ENCODE data around the gene MCU. TPM values are rescaled to one million over a fixed set of nuclear protein-coding genes. Genes with fewer than 3 reads are reported as not detected.

MCU gene
- polyA plus RNA-seq, 1 donor, result 41.6 TPM

GRCh38 chr10:72816565-72816964, 124.6 kb downstream of the MCU start:
- Histone ChIP-seq H3K4me1 (ENCODE audit: control insufficient read depth, insufficient read depth, low read length) (peaks cover 5% of the 10 kb centered on the region), H3K36me3 (ENCODE audit: control insufficient read depth, insufficient read depth, low read length) (no peaks in the 10 kb centered on the region), H3K27ac (ENCODE audit: low read length) (no peak overlapping the region), H3K27me3 (ENCODE audit: control insufficient read depth, insufficient read depth, low read length) (no peaks in the 10 kb centered on the region), H3K9me3 (ENCODE audit: control insufficient read depth, low read depth, low read length) (no peaks in the 10 kb centered on the region), H3K4me3 (ENCODE audit: low read length) (no peak overlapping the region)
- WGBS (ENCODE audit: insufficient coverage, low lambda C conversion rate), result no CpG with 5 or more reads among the region's 1 CpG
- no peak for DNase-seq

- DNase-seq, result no peak
- no peaks in the 10 kb centered on the region for H3K36me3 ChIP-seq (ENCODE audit: control insufficient read depth, insufficient read depth, low read length)
- peak overlapping the region; percentile 47 for H3K27ac ChIP-seq (ENCODE audit: low read length)
- no peak overlapping the region for H3K4me3 ChIP-seq (ENCODE audit: low read length)
- peaks cover 5% of the 10 kb centered on the region for H3K4me1 ChIP-seq (ENCODE audit: control insufficient read depth, insufficient read depth, low read length)
- H3K9me3 ChIP-seq (ENCODE audit: control insufficient read depth, low read depth, low read length), result no peaks in the 10 kb centered on the region
- no CpG with 5 or more reads among the region's 2 CpGs for WGBS (ENCODE audit: insufficient coverage, low lambda C conversion rate)
- no peaks in the 10 kb centered on the region for H3K27me3 ChIP-seq (ENCODE audit: control insufficient read depth, insufficient read depth, low read length)
Measured at GRCh38 chr10:72818076-72818475, 126.1 kb downstream of the MCU start.

GRCh38 chr10:72819053-72819452, 127.1 kb downstream of the MCU start:
- 100% methylated on average over 1 of the region's 1 CpG for WGBS (ENCODE audit: insufficient coverage, low lambda C conversion rate)
- H3K27ac ChIP-seq (ENCODE audit: low read length), result no peak overlapping the region
- DNase-seq, result no peak
- H3K4me3 ChIP-seq (ENCODE audit: low read length), result no peak overlapping the region
- no peaks in the 10 kb centered on the region for H3K36me3 ChIP-seq (ENCODE audit: control insufficient read depth, insufficient read depth, low read length)
- no peaks in the 10 kb centered on the region for H3K27me3 ChIP-seq (ENCODE audit: control insufficient read depth, insufficient read depth, low read length)
- peaks cover 5% of the 10 kb centered on the region for H3K4me1 ChIP-seq (ENCODE audit: control insufficient read depth, insufficient read depth, low read length)
- no peaks in the 10 kb centered on the region for H3K9me3 ChIP-seq (ENCODE audit: control insufficient read depth, low read depth, low read length)

GRCh38 chr10:72821606-72822005, 129.7 kb downstream of the MCU start:
- Histone ChIP-seq H3K4me1 (ENCODE audit: control insufficient read depth, insufficient read depth, low read length) (peaks cover 5% of the 10 kb centered on the region), H3K4me3 (ENCODE audit: low read length) (no peak overlapping the region), H3K36me3 (ENCODE audit: control insufficient read depth, insufficient read depth, low read length) (no peaks in the 10 kb centered on the region), H3K27me3 (ENCODE audit: control insufficient read depth, insufficient read depth, low read length) (no peaks in the 10 kb centered on the region), H3K27ac (ENCODE audit: low read length) (no peak overlapping the region), H3K9me3 (ENCODE audit: control insufficient read depth, low read depth, low read length) (no peaks in the 10 kb centered on the region)
- DNase-seq, result no peak
- WGBS (ENCODE audit: insufficient coverage, low lambda C conversion rate), result no CpG with 5 or more reads among the region's 2 CpGs

- DNase-seq, result no peak
- Histone ChIP-seq H3K27ac (ENCODE audit: low read length) (no peak overlapping the region), H3K9me3 (ENCODE audit: control insufficient read depth, low read depth, low read length) (no peaks in the 10 kb centered on the region), H3K27me3 (ENCODE audit: control insufficient read depth, insufficient read depth, low read length) (no peaks in the 10 kb centered on the region), H3K4me1 (ENCODE audit: control insufficient read depth, insufficient read depth, low read length) (peaks cover 5% of the 10 kb centered on the region), H3K36me3 (ENCODE audit: control insufficient read depth, insufficient read depth, low read length) (no peaks in the 10 kb centered on the region), H3K4me3 (ENCODE audit: low read length) (no peak overlapping the region)
- WGBS (ENCODE audit: insufficient coverage, low lambda C conversion rate), result 100% methylated on average over 1 of the region's 4 CpGs
Measured at GRCh38 chr10:72822342-72822986, 130.5 kb downstream of the MCU start.

- no peaks in the 10 kb centered on the region for H3K9me3 ChIP-seq (ENCODE audit: control insufficient read depth, low read depth, low read length)
- no peak for DNase-seq
- H3K27ac ChIP-seq (ENCODE audit: low read length), result no peak overlapping the region
- H3K27me3 ChIP-seq (ENCODE audit: control insufficient read depth, insufficient read depth, low read length), result no peaks in the 10 kb centered on the region
- H3K4me1 ChIP-seq (ENCODE audit: control insufficient read depth, insufficient read depth, low read length), result no peaks in the 10 kb centered on the region
- H3K36me3 ChIP-seq (ENCODE audit: control insufficient read depth, insufficient read depth, low read length), result no peaks in the 10 kb centered on the region
- no peak overlapping the region for H3K4me3 ChIP-seq (ENCODE audit: low read length)
Measured at GRCh38 chr10:72825163-72825562, 133.2 kb downstream of the MCU start.

- Histone ChIP-seq H3K9me3 (ENCODE audit: control insufficient read depth, low read depth, low read length) (no peaks in the 10 kb centered on the region), H3K4me1 (ENCODE audit: control insufficient read depth, insufficient read depth, low read length) (no peaks in the 10 kb centered on the region), H3K27me3 (ENCODE audit: control insufficient read depth, insufficient read depth, low read length) (no peaks in the 10 kb centered on the region), H3K27ac (ENCODE audit: low read length) (no peak overlapping the region), H3K36me3 (ENCODE audit: control insufficient read depth, insufficient read depth, low read length) (no peaks in the 10 kb centered on the region), H3K4me3 (ENCODE audit: low read length) (no peak overlapping the region)
- DNase-seq, result no peak
Measured at GRCh38 chr10:72826346-72826745, 134.4 kb downstream of the MCU start.

GRCh38 chr10:72828294-72828693, 136.4 kb downstream of the MCU start:
- no peaks in the 10 kb centered on the region for H3K9me3 ChIP-seq (ENCODE audit: control insufficient read depth, low read depth, low read length)
- H3K36me3 ChIP-seq (ENCODE audit: control insufficient read depth, insufficient read depth, low read length), result no peaks in the 10 kb centered on the region
- H3K27me3 ChIP-seq (ENCODE audit: control insufficient read depth, insufficient read depth, low read length), result no peaks in the 10 kb centered on the region
- H3K4me3 ChIP-seq (ENCODE audit: low read length), result no peak overlapping the region
- H3K4me1 ChIP-seq (ENCODE audit: control insufficient read depth, insufficient read depth, low read length), result no peaks in the 10 kb centered on the region
- H3K27ac ChIP-seq (ENCODE audit: low read length), result no peak overlapping the region
- no peak for DNase-seq

GRCh38 chr10:72830625-72831024, 138.7 kb downstream of the MCU start:
- H3K27me3 ChIP-seq (ENCODE audit: control insufficient read depth, insufficient read depth, low read length), result no peaks in the 10 kb centered on the region
- H3K4me3 ChIP-seq (ENCODE audit: low read length), result no peak overlapping the region
- no CpG with 5 or more reads among the region's 2 CpGs for WGBS (ENCODE audit: insufficient coverage, low lambda C conversion rate)
- no peaks in the 10 kb centered on the region for H3K4me1 ChIP-seq (ENCODE audit: control insufficient read depth, insufficient read depth, low read length)
- H3K27ac ChIP-seq (ENCODE audit: low read length), result no peak overlapping the region
- H3K36me3 ChIP-seq (ENCODE audit: control insufficient read depth, insufficient read depth, low read length), result peaks cover 5% of the 10 kb centered on the region
- DNase-seq, result no peak
- H3K9me3 ChIP-seq (ENCODE audit: control insufficient read depth, low read depth, low read length), result no peaks in the 10 kb centered on the region

- Histone ChIP-seq H3K4me1 (ENCODE audit: control insufficient read depth, insufficient read depth, low read length) (no peaks in the 10 kb centered on the region), H3K4me3 (ENCODE audit: low read length) (no peak overlapping the region), H3K9me3 (ENCODE audit: control insufficient read depth, low read depth, low read length) (no peaks in the 10 kb centered on the region), H3K36me3 (ENCODE audit: control insufficient read depth, insufficient read depth, low read length) (peaks cover 8% of the 10 kb centered on the region), H3K27me3 (ENCODE audit: control insufficient read depth, insufficient read depth, low read length) (no peaks in the 10 kb centered on the region), H3K27ac (ENCODE audit: low read length) (no peak overlapping the region)
- DNase-seq, result no peak
- 66% methylated on average over 6 of the region's 8 CpGs for WGBS (ENCODE audit: insufficient coverage, low lambda C conversion rate)
Measured at GRCh38 chr10:72831696-72832409, 139.9 kb downstream of the MCU start.

GRCh38 chr10:72832701-72833100, 140.8 kb downstream of the MCU start:
- Histone ChIP-seq H3K4me1 (ENCODE audit: control insufficient read depth, insufficient read depth, low read length) (no peaks in the 10 kb centered on the region), H3K27me3 (ENCODE audit: control insufficient read depth, insufficient read depth, low read length) (no peaks in the 10 kb centered on the region), H3K9me3 (ENCODE audit: control insufficient read depth, low read depth, low read length) (no peaks in the 10 kb centered on the region), H3K4me3 (ENCODE audit: low read length) (no peak overlapping the region), H3K27ac (ENCODE audit: low read length) (no peak overlapping the region), H3K36me3 (ENCODE audit: control insufficient read depth, insufficient read depth, low read length) (peaks cover 8% of the 10 kb centered on the region)
- no peak for DNase-seq

Data from large intestine (tissue), 3 donors.